ENCODE measurements around the gene ADAM23. TPM values are rescaled to one million over a fixed set of nuclear protein-coding genes. Genes with fewer than 3 reads are reported as not detected.

The ADAM23 gene
- total and polyA plus RNA-seq, 5 experiments from 2014 or later: 0.10 to 0.30 TPM; not detected in 3

GRCh38 chr2:206561962-206562361, 118.6 kb downstream of the ADAM23 start:
- POLR2A ChIA-PET: no interaction called here
- H3K27me3 Mint-ChIP-seq: peaks cover 0 to 7% (median 2%) of the 10 kb centered on the region in 5 donors
- no peak overlapping the region for H3K27ac Mint-ChIP-seq
- H3K9me3 Mint-ChIP-seq: no peaks in the 10 kb centered on the region
- ATAC-seq: no peak
- no peak for DNase-seq
- H3K4me3 Mint-ChIP-seq: no peak overlapping the region
- H3K36me3 Mint-ChIP-seq: no peaks in the 10 kb centered on the region
- H3K4me1 Mint-ChIP-seq: peaks cover 2 to 8% (median 5%) of the 10 kb centered on the region in 4 donors

- POLR2A ChIA-PET: interaction anchor here (0.6 kb wide), 1 partner anchor 1258 kb away, joined by 3 read pairs; no protein-coding TSS in a partner anchor
- H3K9me3 Mint-ChIP-seq: no peaks in the 10 kb centered on the region
- ATAC-seq (no peak), DNase-seq (no peak)
- peaks cover 2 to 8% (median 5%) of the 10 kb centered on the region in 4 donors for H3K4me1 Mint-ChIP-seq
- H3K4me3 Mint-ChIP-seq: no peak overlapping the region
- H3K36me3 Mint-ChIP-seq: no peaks in the 10 kb centered on the region
- peaks cover 0 to 7% (median 2%) of the 10 kb centered on the region in 5 donors for H3K27me3 Mint-ChIP-seq
- H3K27ac Mint-ChIP-seq: no peak overlapping the region
Measured at GRCh38 chr2:206562375-206562774, 119.0 kb downstream of the ADAM23 start.

GRCh38 chr2:206563374-206563773, 120.0 kb downstream of the ADAM23 start:
- POLR2A ChIA-PET: no interaction called here
- Mint-ChIP-seq H3K27me3 (peaks cover 0 to 7% (median 2%) of the 10 kb centered on the region in 5 donors), H3K4me1 (peaks cover 2 to 4% (median 4%) of the 10 kb centered on the region in 4 donors), H3K27ac (no peak overlapping the region), H3K4me3 (no peak overlapping the region), H3K9me3 (no peaks in the 10 kb centered on the region), H3K36me3 (no peaks in the 10 kb centered on the region)
- ATAC-seq (no peak), DNase-seq (no peak)

GRCh38 chr2:206565666-206566065, 122.3 kb downstream of the ADAM23 start:
- POLR2A ChIA-PET: no interaction called here
- H3K27me3 Mint-ChIP-seq: no peaks in the 10 kb centered on the region
- ATAC-seq (no peak), DNase-seq (peak in 1 of 10 donors; percentile 50)
- H3K27ac Mint-ChIP-seq: no peak overlapping the region
- no peaks in the 10 kb centered on the region for H3K4me1 Mint-ChIP-seq
- no peaks in the 10 kb centered on the region for H3K36me3 Mint-ChIP-seq
- no peak overlapping the region for H3K4me3 Mint-ChIP-seq
- no peaks in the 10 kb centered on the region for H3K9me3 Mint-ChIP-seq

- H3K9me3 Mint-ChIP-seq: no peaks in the 10 kb centered on the region
- H3K36me3 Mint-ChIP-seq: no peaks in the 10 kb centered on the region
- DNase-seq (no peak), ATAC-seq (no peak)
- POLR2A ChIA-PET: no interaction called here
- no peak overlapping the region for H3K4me3 Mint-ChIP-seq
- H3K4me1 Mint-ChIP-seq: no peaks in the 10 kb centered on the region
- no peak overlapping the region for H3K27ac Mint-ChIP-seq
- H3K27me3 Mint-ChIP-seq: peaks cover 0 to 2% (median 0%) of the 10 kb centered on the region in 5 donors
Measured at GRCh38 chr2:206569470-206569869, 126.1 kb downstream of the ADAM23 start.

GRCh38 chr2:206570199-206570598, 126.9 kb downstream of the ADAM23 start:
- DNase-seq (no peak), ATAC-seq (no peak)
- H3K27ac Mint-ChIP-seq: no peak overlapping the region
- POLR2A ChIA-PET: no interaction called here
- H3K4me3 Mint-ChIP-seq: no peak overlapping the region
- H3K4me1 Mint-ChIP-seq: no peaks in the 10 kb centered on the region
- H3K27me3 Mint-ChIP-seq: peaks cover 0 to 2% (median 0%) of the 10 kb centered on the region in 5 donors
- no peaks in the 10 kb centered on the region for H3K36me3 Mint-ChIP-seq
- H3K9me3 Mint-ChIP-seq: no peaks in the 10 kb centered on the region

- no peaks in the 10 kb centered on the region for H3K9me3 Mint-ChIP-seq
- no peaks in the 10 kb centered on the region for H3K4me1 Mint-ChIP-seq
- POLR2A ChIA-PET: no interaction called here
- H3K27ac Mint-ChIP-seq: no peak overlapping the region
- no peak for ATAC-seq
- peaks cover 0 to 2% (median 0%) of the 10 kb centered on the region in 5 donors for H3K27me3 Mint-ChIP-seq
- no peak overlapping the region for H3K4me3 Mint-ChIP-seq
- no peaks in the 10 kb centered on the region for H3K36me3 Mint-ChIP-seq
- no peak for DNase-seq
Measured at GRCh38 chr2:206572725-206573124, 129.4 kb downstream of the ADAM23 start.

GRCh38 chr2:206573793-206574192, 130.5 kb downstream of the ADAM23 start:
- POLR2A ChIA-PET: no interaction called here
- Mint-ChIP-seq H3K4me3 (no peak overlapping the region), H3K27ac (no peak overlapping the region), H3K9me3 (peaks cover 0 to 4% (median 0%) of the 10 kb centered on the region in 9 donors), H3K36me3 (no peaks in the 10 kb centered on the region), H3K27me3 (peaks cover 0 to 2% (median 0%) of the 10 kb centered on the region in 5 donors), H3K4me1 (no peaks in the 10 kb centered on the region)
- DNase-seq (no peak), ATAC-seq (no peak)

GRCh38 chr2:206584323-206585116, 141.2 kb downstream of the ADAM23 start:
- Mint-ChIP-seq H3K4me3 (no peak overlapping the region), H3K27ac (peak overlapping the region in 1 of 10 donors; percentile 85), H3K36me3 (peaks cover 0 to 11% (median 5%) of the 10 kb centered on the region in 3 donors), H3K9me3 (peaks cover 0 to 6% (median 1%) of the 10 kb centered on the region in 9 donors), H3K27me3 (peaks cover 12 to 59% (median 30%) of the 10 kb centered on the region in 5 donors), H3K4me1 (no peaks in the 10 kb centered on the region)
- DNase-seq (no peak), ATAC-seq (no peak)
- POLR2A ChIA-PET: no interaction called here

- POLR2A ChIA-PET: interaction anchor here (0.6 kb wide), 1 partner anchor 1880 kb away, joined by 8 read pairs; no protein-coding TSS in a partner anchor
- no peak for DNase-seq
- Mint-ChIP-seq H3K27ac (no peak overlapping the region), H3K4me1 (no peaks in the 10 kb centered on the region), H3K9me3 (peaks cover 0 to 2% (median 0%) of the 10 kb centered on the region in 9 donors), H3K36me3 (peaks cover 0 to 11% (median 2%) of the 10 kb centered on the region in 3 donors), H3K4me3 (no peak overlapping the region), H3K27me3 (peaks cover 12 to 59% (median 30%) of the 10 kb centered on the region in 5 donors)
- ATAC-seq: no peak
Measured at GRCh38 chr2:206585335-206585734, 142.0 kb downstream of the ADAM23 start.

GRCh38 chr2:206586609-206587008, 143.3 kb downstream of the ADAM23 start:
- Mint-ChIP-seq H3K36me3 (peaks cover 0 to 11% (median 2%) of the 10 kb centered on the region in 3 donors), H3K9me3 (peaks cover 0 to 2% (median 0%) of the 10 kb centered on the region in 9 donors), H3K4me1 (no peaks in the 10 kb centered on the region), H3K27ac (no peak overlapping the region), H3K4me3 (no peak overlapping the region), H3K27me3 (peaks cover 7 to 47% (median 24%) of the 10 kb centered on the region in 5 donors)
- POLR2A ChIA-PET: no interaction called here
- DNase-seq (no peak), ATAC-seq (no peak)

- H3K4me1 Mint-ChIP-seq: no peaks in the 10 kb centered on the region
- no peak overlapping the region for H3K4me3 Mint-ChIP-seq
- H3K36me3 Mint-ChIP-seq: no peaks in the 10 kb centered on the region
- H3K27ac Mint-ChIP-seq: no peak overlapping the region
- H3K27me3 Mint-ChIP-seq: peaks cover 4 to 8% (median 4%) of the 10 kb centered on the region in 5 donors
- POLR2A ChIA-PET: no interaction called here
- DNase-seq (no peak), ATAC-seq (no peak)
- H3K9me3 Mint-ChIP-seq: no peaks in the 10 kb centered on the region
Measured at GRCh38 chr2:206597717-206598218, 154.4 kb downstream of the ADAM23 start.

- Mint-ChIP-seq H3K9me3 (no peaks in the 10 kb centered on the region), H3K4me1 (no peaks in the 10 kb centered on the region), H3K36me3 (no peaks in the 10 kb centered on the region), H3K4me3 (no peak overlapping the region), H3K27ac (no peak overlapping the region), H3K27me3 (peaks cover 0 to 10% (median 4%) of the 10 kb centered on the region in 5 donors)
- no peak for DNase-seq
- POLR2A ChIA-PET: no interaction called here
- ATAC-seq: no peak
Measured at GRCh38 chr2:206603243-206603642, 159.9 kb downstream of the ADAM23 start.
